NCI-H524 (cell line): ENCODE results near the gene PXDN.
A peak's percentile ranks its signal among the peaks of the same experiment; 100 is the strongest.
"Not testable (repeated sequence)": the region's sequence is repeated elsewhere in the genome, so short reads cannot be mapped to it uniquely, and the experiment has no call there.

Experiments
- DNase-seq, 2 experiments: peaks; one replicate each; lab custom pipeline; 2025; lab: John Stamatoyannopoulos, UW

The PXDN gene

DNA sequence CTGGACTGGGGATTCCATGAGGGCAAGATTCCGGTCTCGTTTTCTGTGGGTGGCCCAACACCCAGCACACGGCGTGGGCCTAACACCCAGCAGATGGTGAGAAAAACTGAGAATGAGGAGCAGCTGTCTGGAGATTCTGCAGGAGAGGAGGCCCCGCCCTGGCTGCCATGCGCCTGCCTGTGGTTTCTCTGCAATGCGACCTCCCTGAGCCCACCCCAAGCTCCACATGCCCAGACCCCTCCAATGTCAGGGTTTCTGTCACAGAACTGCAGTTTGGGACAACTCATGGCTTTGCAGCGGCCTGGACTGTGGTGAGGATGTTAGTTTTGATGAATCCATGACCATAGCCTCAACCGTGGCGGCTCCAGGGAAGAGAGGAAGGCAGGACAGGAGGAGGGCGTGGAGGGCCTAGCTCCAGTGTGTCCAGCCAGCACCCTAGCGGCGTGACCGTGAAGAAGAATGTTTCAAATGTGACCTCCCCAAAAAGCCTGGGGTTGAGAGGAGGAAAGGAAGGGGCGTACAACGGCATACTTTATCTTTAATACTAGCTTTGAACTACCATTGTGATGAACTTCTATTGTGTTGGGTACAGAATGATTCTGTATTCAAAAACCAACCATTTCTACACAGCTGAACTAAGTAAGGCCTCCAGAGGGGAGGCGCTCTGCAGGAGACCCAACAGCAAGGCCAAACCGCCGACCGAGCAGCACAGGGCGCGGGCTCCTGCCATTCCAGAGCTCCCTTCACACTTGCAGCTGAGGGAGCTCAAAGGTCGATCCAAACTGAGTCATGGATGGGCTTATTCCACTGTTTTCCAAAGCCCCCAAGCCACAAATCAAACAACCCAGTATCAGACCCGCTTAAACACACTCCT, 3.4 kb downstream of the PXDN start:
- peak; percentile 32 to 73 for DNase-seq

DNA sequence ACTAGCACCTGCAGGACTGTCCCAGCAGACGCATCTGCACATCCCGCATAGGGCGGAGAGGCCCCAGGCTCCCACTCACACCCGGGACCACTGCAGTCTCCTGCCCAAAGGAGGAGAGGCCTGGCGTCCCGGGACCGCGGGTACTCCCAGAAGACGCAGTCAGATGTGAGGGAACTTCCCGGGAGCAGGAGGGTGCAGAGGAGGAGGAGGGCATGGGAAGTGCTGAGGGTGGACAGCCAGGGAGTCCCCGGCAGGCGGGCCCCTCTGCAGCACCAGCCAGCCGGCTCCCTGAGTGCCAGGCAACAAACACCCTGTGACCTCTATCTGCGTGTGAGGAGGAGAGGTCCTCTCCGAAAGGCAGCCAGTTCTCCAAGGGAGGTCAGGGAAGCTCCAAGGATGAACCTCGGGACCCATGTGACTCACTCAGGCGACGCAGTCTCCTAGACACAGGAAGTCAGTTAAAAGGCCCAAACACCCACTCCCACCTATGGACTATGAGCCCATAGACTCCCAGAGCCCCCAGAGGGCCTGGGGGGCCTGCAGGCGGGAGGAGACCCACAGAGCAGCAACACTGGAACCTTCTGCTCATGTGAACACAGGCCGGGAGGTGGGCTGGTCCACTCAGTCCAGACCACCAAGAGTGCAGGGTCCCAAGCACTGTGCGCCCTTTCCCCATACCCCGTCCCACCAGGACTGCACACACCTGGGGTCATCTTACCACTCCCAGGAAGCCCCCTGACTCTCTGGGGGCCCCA, 4.2 kb downstream of the PXDN start:
- DNase-seq, result no peak

DNA sequence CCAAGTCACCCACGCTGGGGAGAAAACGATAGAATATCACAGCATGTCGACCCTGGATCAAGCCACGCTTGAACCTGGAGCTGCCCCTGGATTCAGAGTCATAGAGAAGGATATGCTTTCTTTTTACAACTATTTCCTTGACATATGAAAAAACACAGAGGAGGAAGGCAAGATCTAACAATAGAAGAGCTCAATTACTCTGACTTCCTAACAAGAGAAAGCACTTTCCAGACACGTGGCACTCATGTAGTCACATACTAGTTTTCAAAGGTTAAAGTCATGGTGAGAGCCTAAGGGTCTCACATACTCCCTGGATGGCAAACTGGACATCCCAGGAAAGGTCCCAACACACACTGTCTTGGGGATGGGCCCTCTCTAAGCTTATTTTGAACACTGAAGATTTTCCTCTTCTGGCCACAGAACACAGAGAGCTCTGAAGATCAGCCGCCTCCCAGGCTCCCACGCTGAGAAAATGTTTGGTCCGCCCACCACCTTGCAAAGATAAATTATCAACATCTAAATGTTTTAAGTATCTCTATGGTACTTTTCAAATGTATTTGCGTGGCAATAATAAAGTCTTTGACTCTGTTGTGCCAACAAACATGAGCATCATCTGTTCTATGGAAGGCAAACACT, 4.9 kb downstream of the PXDN start:
- no peak for DNase-seq

DNA sequence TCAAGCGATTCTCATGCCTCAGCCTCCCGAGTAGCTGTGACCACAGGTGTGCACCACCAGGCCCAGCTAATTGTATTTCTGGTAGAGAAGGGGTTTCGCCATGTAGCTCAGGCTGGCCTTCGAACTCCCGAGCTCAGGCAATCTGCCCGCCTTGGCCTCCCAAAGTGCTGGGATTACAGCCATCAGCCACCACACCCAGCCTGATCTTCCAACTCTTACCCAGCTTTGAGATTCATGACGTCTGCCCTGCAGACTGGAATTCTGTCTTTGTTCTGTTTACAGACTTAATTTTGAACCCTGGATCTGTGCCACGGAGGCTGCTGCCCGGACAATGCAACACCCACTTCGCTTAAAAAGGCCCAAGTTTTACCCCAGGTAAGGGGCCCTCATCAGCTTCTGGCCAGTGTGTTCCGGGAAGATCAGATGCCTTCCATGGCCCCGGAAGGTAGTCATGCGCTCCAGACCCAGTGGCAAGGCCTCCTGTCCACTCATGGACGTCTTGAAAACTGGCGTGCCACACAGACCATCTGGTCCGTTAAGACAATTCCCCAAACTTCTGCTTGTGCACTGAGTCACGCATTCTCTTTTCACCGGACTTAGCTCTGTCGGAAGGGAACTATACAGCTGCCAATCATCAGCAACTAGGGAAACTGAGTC, 5.5 kb downstream of the PXDN start:
- no peak for DNase-seq

DNA sequence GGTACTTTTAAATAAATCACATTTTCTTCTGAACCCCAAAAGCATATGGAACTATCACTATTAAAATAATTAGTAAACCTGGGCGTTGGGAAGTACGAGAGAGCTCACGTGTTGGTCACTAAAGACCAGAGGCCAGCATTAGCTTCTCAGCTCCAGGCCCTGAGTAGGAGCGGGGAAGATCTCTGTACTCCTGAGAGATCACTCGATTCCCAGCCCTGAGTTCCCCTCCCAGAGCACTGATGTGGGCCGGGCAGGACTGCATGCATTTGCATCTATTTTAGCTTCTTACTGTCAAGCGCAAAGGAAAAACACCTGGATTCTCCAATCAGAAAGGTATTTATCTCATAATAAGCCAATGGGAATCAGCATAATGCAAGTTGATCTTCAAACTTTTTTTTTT, 6.2 kb downstream of the PXDN start:
- DNase-seq, result no peak

DNA sequence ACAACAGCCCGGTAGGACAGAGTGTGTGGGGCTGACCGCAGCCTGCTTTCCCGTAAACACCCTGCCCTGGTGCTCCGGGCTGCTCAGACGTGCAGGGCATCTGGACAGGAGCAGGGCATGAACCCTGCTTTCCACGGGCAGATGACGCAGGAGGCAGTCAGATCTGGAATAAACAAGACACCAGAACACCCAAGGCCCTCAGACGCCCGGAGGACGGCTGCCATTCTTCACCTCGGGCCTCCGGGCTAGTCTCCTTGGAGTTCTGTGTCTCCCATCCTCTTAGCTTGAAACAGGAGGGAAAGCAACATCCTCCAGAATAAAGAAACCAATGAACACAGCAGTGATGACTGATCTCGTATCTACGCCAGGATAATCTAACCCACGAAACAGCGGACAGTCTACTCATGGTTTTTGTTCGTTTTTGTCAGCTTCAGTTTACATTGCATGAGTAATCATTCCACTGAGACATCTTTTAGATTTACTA, 7.3 kb downstream of the PXDN start:
- DNase-seq, result no peak

DNA sequence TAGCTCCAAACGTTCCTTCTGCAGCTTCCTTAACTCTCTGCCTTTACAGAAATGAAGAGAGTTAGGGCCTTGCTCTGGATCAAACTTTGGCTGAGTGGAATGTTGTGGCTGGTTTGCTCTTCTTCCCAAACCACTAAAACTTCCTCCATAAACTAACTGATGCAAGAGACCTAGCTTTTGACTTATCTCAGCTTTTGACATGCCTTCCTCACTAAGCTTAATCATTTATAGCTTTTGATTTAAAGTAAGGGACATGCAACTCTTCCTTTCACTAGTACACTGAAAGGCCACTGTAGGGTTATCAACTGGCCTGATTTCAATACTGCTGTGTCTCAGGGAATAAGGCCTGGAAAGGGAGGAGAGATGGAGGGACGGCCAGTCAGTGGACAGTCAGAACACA, 8.3 kb downstream of the PXDN start:
- DNase-seq, result no peak

DNA sequence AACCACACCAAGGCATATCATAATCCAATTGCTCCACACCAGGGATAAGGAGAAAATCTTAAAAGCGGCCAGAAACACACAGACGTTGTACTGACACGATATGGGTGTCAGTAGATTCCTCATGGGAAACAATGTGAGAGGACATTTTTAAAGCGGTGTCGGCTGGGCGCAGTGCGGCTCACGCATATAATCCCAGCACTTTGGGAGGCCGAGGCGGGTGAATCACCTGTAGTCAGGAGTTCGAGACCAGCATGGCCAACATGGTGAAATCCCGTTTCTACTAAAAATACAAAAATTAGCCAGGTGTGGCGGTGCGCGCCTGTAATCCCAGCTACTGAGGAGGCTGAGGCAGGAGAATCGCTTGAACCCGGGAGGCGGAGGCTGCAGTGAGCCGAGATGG, 11.0 kb downstream of the PXDN start:
- not testable (repeated sequence) for DNase-seq

DNA sequence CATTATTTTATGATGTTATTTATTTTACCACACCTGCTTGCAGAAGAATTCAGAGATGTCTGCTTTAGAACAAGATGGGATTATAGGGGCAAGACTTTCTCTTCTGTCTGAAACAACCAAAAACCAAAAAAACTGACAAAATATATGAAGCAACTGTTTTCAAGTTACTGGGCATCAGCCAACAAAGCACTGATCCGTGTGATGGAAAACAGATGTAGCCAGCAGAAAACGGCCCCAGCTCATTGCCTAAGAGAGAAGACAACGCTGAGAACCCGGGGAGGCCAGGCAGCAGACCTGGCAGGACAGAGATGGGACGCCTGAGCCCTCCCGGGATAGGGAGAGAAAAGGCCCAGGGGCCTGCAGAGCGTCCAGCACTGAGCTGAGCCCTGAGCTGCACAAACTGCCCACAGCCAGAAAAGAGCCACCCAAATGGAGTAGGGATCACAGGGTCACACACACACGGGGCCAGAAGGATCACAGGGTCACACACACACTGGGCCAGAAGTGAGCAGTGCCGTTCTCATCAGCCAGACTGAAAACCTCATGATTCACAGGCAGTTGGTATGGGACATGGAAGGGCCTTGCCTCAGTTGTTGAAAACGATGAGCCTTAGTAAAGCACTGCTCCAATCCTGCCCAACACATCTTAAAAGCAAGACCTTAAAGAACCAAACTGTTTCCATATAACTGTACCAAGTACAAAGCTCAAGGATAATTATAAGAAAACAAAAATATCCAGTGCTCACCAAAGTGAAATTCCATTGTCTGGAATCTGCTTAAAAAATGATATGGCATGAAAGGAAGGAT, 12.1 kb downstream of the PXDN start:
- DNase-seq, result no peak

DNA sequence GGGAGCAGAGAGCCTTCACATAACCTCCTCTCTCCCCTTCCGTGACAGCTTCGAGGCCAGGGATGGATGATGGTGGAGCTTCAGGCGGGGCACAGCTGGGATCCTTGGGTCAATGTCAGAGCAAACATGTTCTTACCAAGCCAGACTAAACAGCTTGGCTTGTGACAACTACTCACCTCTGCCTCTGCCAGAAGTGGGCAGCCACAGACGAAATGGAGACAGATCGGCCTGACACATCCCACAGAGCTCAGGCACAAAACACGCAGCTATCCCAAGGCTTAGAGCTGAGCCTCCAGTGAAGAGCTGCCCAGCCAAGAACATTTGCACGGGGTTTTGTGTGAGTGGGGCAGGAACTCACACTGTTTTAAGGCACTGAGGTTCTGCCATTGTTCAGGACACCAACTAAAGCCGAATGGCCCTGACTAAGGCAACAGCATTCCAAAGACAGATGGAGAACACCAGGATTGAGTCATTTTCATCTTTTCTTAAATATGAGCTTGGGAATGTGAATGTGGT, 12.8 kb downstream of the PXDN start:
- no peak for DNase-seq

DNA sequence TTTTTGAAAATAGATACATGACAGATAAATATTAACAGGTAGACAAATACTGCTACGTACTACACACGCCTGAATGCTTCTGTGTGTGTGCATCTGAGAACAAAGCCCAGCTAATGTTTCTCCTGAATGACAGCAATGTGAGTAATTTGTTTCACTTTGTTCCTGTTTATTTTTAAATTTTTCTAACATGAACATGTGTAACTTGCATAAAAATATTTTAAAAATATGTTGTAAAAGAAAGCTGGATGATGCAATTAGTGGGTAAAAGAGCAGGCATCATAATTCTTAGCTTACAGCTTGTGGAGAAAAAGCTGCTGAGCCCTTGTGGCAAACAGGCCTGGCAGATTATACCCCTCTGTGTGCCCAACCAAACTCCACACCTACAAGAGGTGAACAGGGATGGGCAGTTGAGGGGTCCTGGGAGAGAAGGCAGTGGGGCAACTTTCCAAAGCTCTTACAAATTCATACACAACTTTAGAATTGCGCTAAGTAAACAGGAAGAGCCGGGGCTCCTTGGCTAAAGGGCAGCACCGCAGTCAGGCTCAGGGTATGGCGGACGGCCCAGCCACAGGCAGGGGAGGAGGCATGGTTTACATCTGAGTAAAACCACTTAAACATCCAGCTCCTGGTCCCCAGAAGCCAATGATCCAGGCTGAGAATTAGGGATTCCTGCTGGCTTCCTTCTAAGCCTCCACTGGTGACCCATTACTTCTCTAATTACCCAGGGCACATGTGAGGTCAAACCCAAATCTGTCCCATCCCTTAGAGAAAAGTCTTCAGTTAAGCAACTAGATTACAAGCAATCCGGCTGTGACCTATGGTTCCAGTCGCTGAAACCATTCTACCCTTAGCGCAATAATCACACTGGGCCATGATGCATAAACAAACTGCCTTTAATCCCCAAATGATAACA, 14.0 kb downstream of the PXDN start:
- DNase-seq, result no peak

DNA sequence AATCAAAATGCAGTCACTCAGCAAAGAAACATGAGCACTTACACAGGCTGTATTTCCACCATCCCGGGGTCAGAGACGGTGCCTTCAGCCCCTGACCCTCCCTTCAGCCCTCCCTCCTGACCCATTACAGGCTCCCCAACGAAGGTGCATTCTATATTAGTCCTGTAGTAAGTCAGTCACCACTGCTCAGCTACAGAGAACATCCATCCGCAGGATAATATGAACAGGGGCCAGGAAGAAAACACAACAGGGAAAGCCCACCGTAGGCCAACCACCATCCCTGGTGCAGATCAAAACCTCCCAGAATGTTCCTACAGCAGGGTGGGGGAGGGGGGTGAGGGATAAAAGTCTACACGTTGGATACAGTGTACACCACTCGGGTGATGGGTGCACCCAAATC, 15.1 kb downstream of the PXDN start:
- DNase-seq, result no peak

DNA sequence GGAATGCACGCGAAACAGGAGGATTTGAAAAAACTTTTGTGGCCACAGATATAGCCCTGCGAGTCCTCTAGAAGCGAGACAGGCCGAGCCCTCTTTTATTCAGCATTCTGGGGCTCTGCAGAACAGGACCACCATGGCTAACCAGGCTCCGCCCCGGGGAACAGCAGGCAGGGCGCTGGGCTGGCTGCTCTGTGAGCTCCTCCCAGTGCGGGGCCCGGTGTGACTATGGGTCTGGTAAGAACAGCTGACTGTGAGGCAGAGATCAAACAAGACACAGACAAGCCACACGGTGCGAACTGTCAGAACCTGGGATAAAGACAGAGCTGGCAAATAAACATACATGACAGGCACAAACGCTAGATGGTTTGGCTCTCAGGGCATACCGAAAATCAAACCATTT, 15.5 kb downstream of the PXDN start:
- no peak for DNase-seq

DNA sequence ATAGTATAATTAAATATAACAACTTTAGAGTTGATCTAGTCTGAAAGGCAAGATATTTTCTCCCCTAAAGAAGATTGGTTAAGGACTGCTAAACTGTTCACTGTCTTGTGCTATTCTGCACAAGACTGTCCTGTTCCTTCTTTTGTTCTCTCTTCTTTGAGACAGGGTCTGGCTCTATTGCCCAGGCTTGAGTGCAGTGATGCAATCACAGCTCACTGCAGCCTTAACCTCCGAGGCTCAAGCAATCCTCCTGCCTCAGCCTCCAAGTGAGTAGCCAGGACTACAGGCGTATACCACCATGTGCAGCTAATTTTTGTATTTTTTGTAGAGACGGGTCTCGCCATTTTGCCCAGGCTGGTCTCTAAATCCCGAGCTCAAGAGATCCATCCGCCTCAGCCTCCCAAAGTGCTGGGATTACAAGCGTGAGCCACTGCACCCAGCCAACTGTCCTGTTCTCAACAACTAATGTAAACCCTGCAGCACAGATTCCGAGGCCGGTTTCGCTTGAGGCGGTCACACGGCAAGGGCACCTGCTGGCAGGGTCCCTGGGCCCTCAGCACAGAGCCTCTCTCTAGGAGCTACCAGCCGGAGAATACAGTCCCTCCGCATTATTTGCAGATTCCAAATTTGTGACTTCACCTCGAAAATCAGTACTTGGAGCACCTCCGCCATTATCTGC, 16.4 kb downstream of the PXDN start:
- no peak for DNase-seq

DNA sequence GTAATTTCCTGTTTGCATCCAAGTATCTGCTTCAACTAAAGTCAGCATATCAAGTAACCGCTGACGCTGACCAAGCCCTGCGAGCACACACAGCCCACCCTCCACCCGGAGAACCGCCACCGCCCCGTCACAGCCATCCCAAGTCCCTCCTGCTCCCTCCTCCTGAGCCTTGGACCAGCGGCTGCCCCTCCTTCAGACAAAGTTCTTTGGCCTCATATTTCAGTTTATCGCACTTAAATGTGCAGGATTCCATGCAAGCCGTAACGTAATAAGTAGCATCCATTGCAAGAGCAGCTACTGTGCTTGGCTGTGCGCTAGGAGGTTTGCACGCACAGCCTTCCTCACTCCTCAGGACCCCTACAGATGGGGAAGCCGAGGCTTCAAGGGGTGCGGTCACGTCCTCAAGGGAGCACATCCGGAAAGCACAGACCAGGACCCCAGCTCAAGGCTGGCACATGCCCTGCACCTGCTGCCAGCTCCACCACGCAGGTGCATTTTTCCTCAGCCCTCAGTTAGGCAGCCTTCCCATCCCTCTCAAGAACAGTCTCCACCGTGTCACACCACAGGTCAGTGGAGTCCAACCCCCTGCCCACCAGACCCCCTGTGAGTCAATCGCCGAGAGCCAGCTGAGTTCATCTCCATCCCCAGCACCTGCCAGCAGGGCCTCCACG, 17.1 kb downstream of the PXDN start:
- DNase-seq, result no peak

DNA sequence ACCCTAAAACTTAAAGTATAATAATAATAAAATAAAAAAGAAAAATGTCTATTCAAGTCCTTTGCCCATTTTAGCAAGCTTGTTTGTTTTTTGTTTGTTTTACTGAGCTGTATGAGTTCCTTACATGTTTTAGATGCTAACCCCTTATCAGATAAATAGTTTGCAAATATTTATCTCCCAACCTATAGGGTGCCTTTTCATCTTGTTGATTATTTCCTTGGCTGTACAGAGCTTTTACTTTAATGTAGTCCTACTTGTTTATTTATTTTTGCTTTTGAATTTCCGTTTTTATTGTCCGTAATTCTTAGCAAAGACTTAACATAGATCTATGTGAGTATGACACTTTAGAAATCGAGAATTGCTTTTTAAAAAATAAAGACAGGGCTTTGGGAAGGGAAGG, 17.8 kb downstream of the PXDN start:
- no peak for DNase-seq

DNA sequence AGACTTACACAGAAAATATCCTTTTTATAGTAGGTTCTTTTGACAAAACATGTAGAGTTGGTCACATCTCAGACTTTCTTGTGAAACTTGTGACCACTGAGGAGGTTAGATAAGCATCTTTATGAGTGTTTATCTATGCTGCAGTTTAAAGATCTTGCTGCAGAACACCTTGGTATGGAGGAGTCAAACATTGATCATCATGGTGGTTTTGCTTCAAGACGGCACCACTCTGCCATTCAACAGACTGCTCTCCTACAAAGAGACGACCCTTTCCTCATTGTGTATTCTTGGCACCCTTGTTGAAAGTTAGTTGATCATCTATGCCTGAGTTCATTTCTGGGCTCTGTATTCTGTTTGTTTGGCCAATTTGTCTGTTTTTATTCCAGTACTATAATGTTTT, 20.0 kb downstream of the PXDN start:
- DNase-seq, result not testable (repeated sequence)

DNA sequence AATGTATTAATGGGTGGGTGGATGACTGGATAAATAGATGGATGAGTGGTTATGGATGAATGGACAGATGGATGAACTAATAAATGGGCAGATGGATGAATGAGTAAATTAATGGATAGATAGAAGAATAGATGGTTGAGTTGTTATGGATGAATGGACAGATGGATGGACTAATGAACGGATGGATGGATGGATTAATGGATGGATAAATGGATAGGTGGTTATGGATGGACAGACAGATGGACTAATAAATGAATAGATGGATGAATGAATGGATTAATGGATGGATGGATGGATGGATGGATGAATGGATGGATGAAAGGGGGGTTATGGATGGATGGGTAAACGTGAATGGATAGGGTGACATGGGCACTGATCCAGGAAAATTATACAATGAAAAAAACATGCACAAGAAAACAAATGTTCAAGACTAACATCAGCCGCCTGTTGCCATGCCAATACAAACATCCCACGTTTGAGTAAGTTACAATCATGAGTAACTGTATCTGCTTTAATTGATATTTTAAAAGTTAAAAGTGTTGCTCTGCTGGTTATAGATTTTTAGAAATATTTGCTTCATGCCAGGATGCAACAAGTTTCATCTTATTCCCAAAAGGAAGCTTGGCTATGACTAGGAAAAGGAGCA, 20.8 kb downstream of the PXDN start:
- DNase-seq, result no peak
